Measurements from ENCODE around the gene STAT1.

GRCh38 chr2:190963088-190963487 is 50.9 kb downstream of the STAT1 start:
- TF ChIP-seq CTCF (IDR thresholded peaks at IDR 0.05) (no peak), POLR2AphosphoS5 (IDR thresholded peaks at IDR 0.05; ENCODE audit: insufficient read depth in 1 of 2, low read depth in 1 of 2) (no peak)

Data from vagina (tissue), 2 donors.